Prostate gland (tissue), 2 donors: ENCODE data around the gene TRIP11.

Experiments
- CTCF ChIP-seq, 4 experiments: fragments of 200-600 bp in 2 of 4; fragments of 450-650 bp in 2 of 4; sonication (generic) in 2 of 4; IDR thresholded peaks; 1 replicate in 3 of 4; 2 replicates in 1 of 4; pipeline ENCODE4 v1.5.1; 2016 to 2019; ENCODE audit warnings: antibody characterized with exemption in 4 of 4, mild to moderate bottlenecking in 2 of 4, moderate library complexity in 2 of 4
- POLR2A ChIP-seq: fragments of 450-650 bp; IDR thresholded peaks from one replicate; pipeline ENCODE4 v1.6.1; 2016; ENCODE audit warnings: antibody characterized with exemption, mild to moderate bottlenecking
- POLR2AphosphoS5 ChIP-seq: sonication (generic); formaldehyde crosslinking; IDR thresholded peaks from one replicate; pipeline ENCODE4 v1.6.1; 2017; ENCODE audit warnings: antibody characterized with exemption

DNA sequence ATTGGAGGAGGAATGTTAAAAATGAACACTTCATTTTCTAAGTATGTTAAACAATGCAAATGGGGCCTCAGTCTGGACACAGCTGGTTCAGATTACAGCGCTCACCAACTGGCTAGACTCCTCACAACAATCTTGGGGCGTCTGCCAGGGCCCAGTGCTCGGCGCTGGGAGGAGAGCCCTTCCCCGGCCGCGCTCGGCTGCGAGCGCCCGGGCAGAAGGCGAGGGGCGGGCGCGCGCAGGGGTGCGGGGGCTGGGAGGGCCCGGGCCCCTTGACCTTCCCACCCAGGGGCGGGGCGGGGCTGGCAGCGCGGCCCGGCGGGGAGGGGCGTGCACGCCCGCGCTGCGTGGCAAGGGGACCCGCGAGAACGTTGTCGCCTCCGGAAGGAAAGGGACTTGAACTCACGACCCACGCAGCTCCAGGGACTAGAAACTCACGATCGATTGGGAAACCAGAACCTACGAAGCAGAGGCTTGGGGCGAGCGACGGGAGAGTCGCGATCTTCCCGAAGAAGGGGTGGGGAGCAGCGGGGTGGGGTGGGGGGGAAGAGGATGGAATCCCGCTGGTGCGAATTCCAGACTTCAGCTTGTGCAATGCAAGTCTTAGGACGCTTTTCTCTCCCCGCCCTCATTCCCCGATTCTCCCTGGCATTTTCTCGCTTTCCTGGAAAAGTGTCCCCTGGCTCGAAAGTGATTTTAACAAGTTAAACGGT is 92.2 kb downstream of the TRIP11 start, which contains the start of gene FBLN5:
- TF ChIP-seq POLR2AphosphoS5 (no peak), POLR2A (no peak), CTCF (IDR thresholded peaks at IDR 0.05) (no peak)
